Measurements from ENCODE around the gene ATG2A. TPM values are rescaled to one million over a fixed set of nuclear protein-coding genes. Genes with fewer than 3 reads are reported as not detected.

The ATG2A gene
- total and polyA plus RNA-seq, 12 donors = 3.6 to 43.5 (median 33.1) TPM

- no peaks in the 10 kb centered on the region for H3K4me1 ChIP-seq (replicated peaks in 1 of 2)
- H3K27ac ChIP-seq = no peak overlapping the region
- 92 to 100% (median 92%) methylated on average over 4 to 39 of the region's 39 CpGs for WGBS, 4 donors
- no peak for DNase-seq
- intact Hi-C loops (cut with DNase I) = no loop called here
- H3K27me3 ChIP-seq = no peaks in the 10 kb centered on the region
- no peaks in the 10 kb centered on the region for H3K9me3 ChIP-seq (replicated peaks in 1 of 3)
- H3K36me3 ChIP-seq (replicated peaks in 1 of 2) = peaks cover 0 to 93% of the 10 kb centered on the region in 2 donors
- no peak overlapping the region for H3K4me3 ChIP-seq
- TF ChIP-seq POLR2A (IDR thresholded peaks at IDR 0.05) (no peak), CTCF (IDR thresholded peaks at IDR 0.05) (no peak)
Observed at GRCh38 chr11:64909653-64910343, 7.2 kb downstream of the ATG2A start.

GRCh38 chr11:64908766-64909165, 8.2 kb downstream of the ATG2A start:
- H3K27ac ChIP-seq = no peak overlapping the region
- H3K36me3 ChIP-seq (replicated peaks in 1 of 2) = peaks cover 0 to 93% of the 10 kb centered on the region in 2 donors
- intact Hi-C loops (cut with DNase I) = no loop called here
- no peaks in the 10 kb centered on the region for H3K27me3 ChIP-seq
- DNase-seq = no peak
- no peaks in the 10 kb centered on the region for H3K9me3 ChIP-seq (replicated peaks in 1 of 3)
- WGBS, 4 donors = 89 to 94% (median 92%) methylated on average over 7 to 11 of the region's 11 CpGs; no CpG with 5 or more reads in 1 of the 4 donors
- no peak overlapping the region for H3K4me3 ChIP-seq
- TF ChIP-seq CTCF (IDR thresholded peaks at IDR 0.05) = no peak
- TF ChIP-seq POLR2A (IDR thresholded peaks at IDR 0.05) = no peak
- H3K4me1 ChIP-seq (replicated peaks in 1 of 2) = no peaks in the 10 kb centered on the region

DNA sequence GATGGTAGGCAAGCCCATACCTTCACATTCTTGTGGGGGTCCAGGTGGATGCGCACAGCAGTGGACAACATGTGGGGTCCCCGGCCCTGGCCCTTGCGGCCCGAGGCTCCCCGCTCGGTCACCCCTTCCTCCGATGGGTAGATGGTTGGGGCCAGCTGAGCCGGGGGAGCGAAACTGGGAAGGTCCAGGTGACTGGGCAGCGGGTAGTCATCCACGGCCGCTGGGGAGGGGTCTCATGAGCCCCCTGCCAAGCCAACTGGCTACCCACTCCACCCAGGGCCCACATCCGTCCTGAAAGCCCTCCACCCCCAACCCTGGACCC, 10.7 kb downstream of the ATG2A start:
- whole genome bisulfite sequencing, 4 donors = 95 to 98% (median 96%) methylated on average over 7 to 13 of the region's 13 CpGs
- Histone ChIP-seq H3K4me3 (no peak overlapping the region), H3K27ac (no peak overlapping the region), H3K9me3 (replicated peaks in 1 of 3) (no peaks in the 10 kb centered on the region), H3K27me3 (no peaks in the 10 kb centered on the region), H3K4me1 (replicated peaks in 1 of 2) (no peaks in the 10 kb centered on the region), H3K36me3 (replicated peaks in 1 of 2) (peaks cover 0 to 93% of the 10 kb centered on the region in 2 donors)
- no peak for DNase-seq
- TF ChIP-seq CTCF (IDR thresholded peaks at IDR 0.05) (no peak), POLR2A (IDR thresholded peaks at IDR 0.05) (no peak)
- intact Hi-C loops (cut with DNase I) = no loop called here

GRCh38 chr11:64905516-64906313, 11.3 kb downstream of the ATG2A start:
- no peak for DNase-seq
- Histone ChIP-seq H3K4me3 (no peak overlapping the region), H3K9me3 (replicated peaks in 1 of 3) (no peaks in the 10 kb centered on the region), H3K27ac (no peak overlapping the region), H3K36me3 (replicated peaks in 1 of 2) (peaks cover 0 to 92% of the 10 kb centered on the region in 2 donors), H3K27me3 (no peaks in the 10 kb centered on the region), H3K4me1 (replicated peaks in 1 of 2) (no peaks in the 10 kb centered on the region)
- intact Hi-C loops (cut with DNase I) = no loop called here
- 89 to 95% (median 93%) methylated on average over 8 to 25 of the region's 25 CpGs for WGBS, 4 donors
- TF ChIP-seq CTCF (IDR thresholded peaks at IDR 0.05) (no peak), POLR2A (IDR thresholded peaks at IDR 0.05) (no peak)

All from adrenal gland (tissue), 12 donors.